ENCODE data around the gene SAMD13.

The SAMD13 gene

DNA sequence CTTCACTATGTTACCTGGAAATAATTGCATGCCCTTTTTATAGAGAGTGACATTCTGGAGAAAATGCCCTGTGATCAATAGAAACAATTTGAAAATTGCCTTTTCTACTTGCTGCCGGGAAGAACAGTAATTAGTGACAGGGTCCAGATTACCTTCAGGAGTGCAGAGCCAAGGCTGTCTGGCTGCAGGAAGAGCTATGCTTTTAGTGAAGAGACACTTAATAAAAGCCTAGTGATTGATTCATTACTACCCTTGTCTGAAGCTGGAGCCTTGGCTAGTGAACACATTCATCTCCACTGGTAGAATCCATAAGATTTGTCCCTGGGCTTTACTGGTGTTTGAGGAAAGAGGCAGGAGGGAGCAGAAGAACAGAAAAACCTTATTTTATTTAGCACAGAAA lies 83.8 kb downstream of the SAMD13 start:
- no peak overlapping the region for H3K23ac ChIP-seq (ENCODE audit: low read length)
- no peaks in the 10 kb centered on the region for H3K27me3 ChIP-seq (ENCODE audit: insufficient read depth, low read length, poor library complexity)
- no peak for DNase-seq
- H3K4ac ChIP-seq (ENCODE audit: low read depth, low read length), result no peak overlapping the region
- H3K9ac ChIP-seq (ENCODE audit: low read length), result no peak overlapping the region
- H3K79me1 ChIP-seq (ENCODE audit: low read length), result no peaks in the 10 kb centered on the region
- no peak overlapping the region for H4K5ac ChIP-seq (ENCODE audit: low read length)
- no peak overlapping the region for H2AK5ac ChIP-seq (ENCODE audit: low read length)
- H3K4me3 ChIP-seq (ENCODE audit: low read length), result no peak overlapping the region
- H2BK120ac ChIP-seq (ENCODE audit: low read depth, low read length), result no peak overlapping the region
- H3K4me2 ChIP-seq (ENCODE audit: low read length), result no peak overlapping the region
- no peak overlapping the region for H3K18ac ChIP-seq (ENCODE audit: low read length)
- no peak overlapping the region for H4K8ac ChIP-seq (ENCODE audit: low read depth, low read length)
- no peak overlapping the region for H2BK15ac ChIP-seq (replicated peaks; ENCODE audit: low read depth)
- WGBS (ENCODE audit: extremely low coverage, insufficient coverage, low lambda C conversion rate), result no CpG with 5 or more reads among the region's 1 CpG
- no peaks in the 10 kb centered on the region for H3K36me3 ChIP-seq (ENCODE audit: control insufficient read depth, insufficient read depth, low read length)
- H2BK5ac ChIP-seq (ENCODE audit: low read length), result no peak overlapping the region
- H3K79me2 ChIP-seq (ENCODE audit: control insufficient read depth, insufficient read depth, low read length), result no peaks in the 10 kb centered on the region
- H3K4me1 ChIP-seq (ENCODE audit: control insufficient read depth, low read depth, low read length), result no peaks in the 10 kb centered on the region
- H3K56ac ChIP-seq (ENCODE audit: low read length), result no peak overlapping the region
- H3K27ac ChIP-seq (ENCODE audit: low read depth, low read length), result no peak overlapping the region

DNA sequence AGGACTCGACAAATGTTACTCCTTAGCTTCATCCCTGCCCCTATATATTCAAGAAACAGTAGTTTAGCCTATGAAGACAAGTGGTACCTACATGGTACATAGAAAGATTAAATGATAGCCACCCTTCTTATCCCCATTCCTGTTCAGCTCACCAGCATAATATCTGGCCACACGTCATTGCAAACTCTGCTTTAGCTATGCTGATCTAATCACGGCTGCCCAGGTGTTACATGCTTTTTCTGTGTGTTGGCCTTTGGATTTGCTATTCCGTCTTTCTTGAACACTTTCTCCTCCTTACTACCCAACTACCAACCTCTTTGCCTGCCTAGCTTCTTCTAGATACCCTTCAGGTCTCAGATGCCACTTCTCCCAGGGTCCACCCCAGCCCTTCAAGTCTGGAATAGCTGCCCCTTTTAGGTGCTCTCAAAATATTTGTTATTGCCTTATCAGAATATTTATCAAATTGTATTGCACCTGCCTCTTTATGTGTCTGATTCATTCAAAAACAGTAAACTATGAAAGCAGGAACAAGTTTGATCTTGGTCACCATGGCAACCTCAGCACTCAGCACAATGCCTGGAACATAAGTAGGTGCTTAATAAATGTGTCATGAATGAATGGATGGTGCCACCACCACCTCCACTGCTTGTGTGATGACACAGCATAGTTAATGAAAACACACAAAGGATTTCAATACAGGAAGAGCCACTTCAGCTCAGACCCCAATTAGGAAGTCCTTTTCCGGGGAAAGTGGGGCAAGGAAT lies 85.4 kb downstream of the SAMD13 start:
- Histone ChIP-seq H3K56ac (ENCODE audit: low read length) (no peak overlapping the region), H2BK15ac (replicated peaks; ENCODE audit: low read depth) (no peak overlapping the region), H3K27ac (ENCODE audit: low read depth, low read length) (no peak overlapping the region), H3K36me3 (ENCODE audit: control insufficient read depth, insufficient read depth, low read length) (no peaks in the 10 kb centered on the region), H3K9ac (ENCODE audit: low read length) (no peak overlapping the region), H3K4me3 (ENCODE audit: low read length) (no peak overlapping the region), H2BK120ac (ENCODE audit: low read depth, low read length) (no peak overlapping the region), H3K79me2 (ENCODE audit: control insufficient read depth, insufficient read depth, low read length) (no peaks in the 10 kb centered on the region), H2AK5ac (ENCODE audit: low read length) (no peak overlapping the region), H3K4ac (ENCODE audit: low read depth, low read length) (no peak overlapping the region), H3K4me1 (ENCODE audit: control insufficient read depth, low read depth, low read length) (no peaks in the 10 kb centered on the region), H3K4me2 (ENCODE audit: low read length) (no peak overlapping the region), H3K79me1 (ENCODE audit: low read length) (no peaks in the 10 kb centered on the region), H3K27me3 (ENCODE audit: insufficient read depth, low read length, poor library complexity) (no peaks in the 10 kb centered on the region), H3K18ac (ENCODE audit: low read length) (no peak overlapping the region), H3K23ac (ENCODE audit: low read length) (no peak overlapping the region), H4K8ac (ENCODE audit: low read depth, low read length) (no peak overlapping the region), H4K5ac (ENCODE audit: low read length) (no peak overlapping the region), H2BK5ac (ENCODE audit: low read length) (no peak overlapping the region)
- WGBS (ENCODE audit: extremely low coverage, insufficient coverage, low lambda C conversion rate), result no CpG with 5 or more reads among the region's 5 CpGs
- no peak for DNase-seq

DNA sequence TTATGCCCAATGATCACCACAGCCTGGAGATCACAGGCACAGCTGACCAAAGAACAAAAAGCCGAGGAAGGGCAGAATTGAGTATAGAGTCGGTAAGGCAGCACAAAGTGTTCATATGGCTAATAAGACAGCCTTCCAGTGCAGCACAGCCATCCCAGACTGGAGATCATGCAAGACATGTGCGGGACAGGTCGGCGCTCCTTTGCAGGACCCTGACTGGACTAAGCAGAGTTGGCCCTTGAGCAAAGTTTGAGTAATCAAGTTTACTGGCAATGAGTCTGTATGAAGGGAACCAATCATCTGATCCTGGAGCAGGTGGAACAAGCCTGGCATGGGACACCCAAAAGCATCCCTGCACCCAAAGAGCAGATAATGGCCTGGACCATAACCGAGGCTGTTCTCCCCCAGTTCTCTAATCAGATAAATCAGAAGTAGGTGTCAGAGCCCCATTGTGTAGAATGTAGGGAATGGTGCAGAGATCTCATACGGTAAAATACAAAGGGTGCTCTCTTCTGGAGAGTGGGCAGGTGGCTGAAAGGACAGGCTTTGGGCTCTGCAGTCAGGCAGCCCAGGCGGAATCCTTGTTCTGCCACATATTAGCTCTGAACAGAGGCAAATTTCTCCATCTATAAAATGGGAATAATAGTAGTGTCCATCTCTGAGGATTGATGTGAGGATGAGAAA lies 86.1 kb downstream of the SAMD13 start:
- no CpG with 5 or more reads among the region's 8 CpGs for WGBS (ENCODE audit: extremely low coverage, insufficient coverage, low lambda C conversion rate)
- peak; percentile 20 for DNase-seq
- H3K56ac ChIP-seq (ENCODE audit: low read length), result no peak overlapping the region

DNA sequence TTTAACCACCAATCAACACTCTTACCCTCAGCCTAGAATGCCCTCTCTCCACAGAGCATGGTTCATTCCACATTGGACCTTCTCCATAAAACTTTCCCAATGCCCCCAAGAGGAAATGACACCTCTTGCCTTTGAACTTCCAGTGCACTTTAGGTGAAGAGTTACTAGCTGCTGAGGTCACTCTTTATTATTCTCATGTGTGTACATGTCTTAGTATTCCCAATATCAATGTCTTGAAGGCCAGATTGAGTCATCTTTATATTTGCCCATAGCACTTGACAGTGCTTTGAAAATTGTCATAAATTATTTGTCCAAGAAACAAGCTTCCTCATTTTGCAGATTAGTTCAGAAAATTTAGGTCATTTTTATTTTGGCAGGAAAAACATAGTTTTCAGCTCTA lies 88.7 kb downstream of the SAMD13 start:
- Histone ChIP-seq H2BK15ac (replicated peaks; ENCODE audit: low read depth) (no peak overlapping the region), H3K23ac (ENCODE audit: low read length) (no peak overlapping the region), H4K5ac (ENCODE audit: low read length) (no peak overlapping the region), H3K4me1 (ENCODE audit: control insufficient read depth, low read depth, low read length) (no peaks in the 10 kb centered on the region), H2AK5ac (ENCODE audit: low read length) (no peak overlapping the region), H2BK120ac (ENCODE audit: low read depth, low read length) (no peak overlapping the region), H3K4me3 (ENCODE audit: low read length) (no peak overlapping the region), H4K8ac (ENCODE audit: low read depth, low read length) (no peak overlapping the region), H3K27ac (ENCODE audit: low read depth, low read length) (no peak overlapping the region), H3K9ac (ENCODE audit: low read length) (no peak overlapping the region), H3K18ac (ENCODE audit: low read length) (no peak overlapping the region), H3K79me1 (ENCODE audit: low read length) (no peaks in the 10 kb centered on the region), H3K4ac (ENCODE audit: low read depth, low read length) (no peak overlapping the region), H3K36me3 (ENCODE audit: control insufficient read depth, insufficient read depth, low read length) (no peaks in the 10 kb centered on the region), H3K4me2 (ENCODE audit: low read length) (no peak overlapping the region), H3K56ac (ENCODE audit: low read length) (no peak overlapping the region), H3K27me3 (ENCODE audit: insufficient read depth, low read length, poor library complexity) (no peaks in the 10 kb centered on the region), H2BK5ac (ENCODE audit: low read length) (no peak overlapping the region), H3K79me2 (ENCODE audit: control insufficient read depth, insufficient read depth, low read length) (no peaks in the 10 kb centered on the region)
- DNase-seq, result no peak

More for the DNA sequence above, 86.1 kb downstream of the SAMD13 start:
- Histone ChIP-seq H3K27me3 (ENCODE audit: insufficient read depth, low read length, poor library complexity) (no peaks in the 10 kb centered on the region), H3K9ac (ENCODE audit: low read length) (no peak overlapping the region), H3K4me2 (ENCODE audit: low read length) (no peak overlapping the region), H3K23ac (ENCODE audit: low read length) (no peak overlapping the region), H2BK15ac (replicated peaks; ENCODE audit: low read depth) (no peak overlapping the region), H4K5ac (ENCODE audit: low read length) (no peak overlapping the region), H3K18ac (ENCODE audit: low read length) (no peak overlapping the region), H2BK120ac (ENCODE audit: low read depth, low read length) (no peak overlapping the region), H3K4me3 (ENCODE audit: low read length) (no peak overlapping the region), H4K8ac (ENCODE audit: low read depth, low read length) (no peak overlapping the region), H3K79me2 (ENCODE audit: control insufficient read depth, insufficient read depth, low read length) (no peaks in the 10 kb centered on the region), H3K36me3 (ENCODE audit: control insufficient read depth, insufficient read depth, low read length) (no peaks in the 10 kb centered on the region), H2AK5ac (ENCODE audit: low read length) (no peak overlapping the region), H3K4me1 (ENCODE audit: control insufficient read depth, low read depth, low read length) (no peaks in the 10 kb centered on the region), H2BK5ac (ENCODE audit: low read length) (no peak overlapping the region), H3K79me1 (ENCODE audit: low read length) (no peaks in the 10 kb centered on the region), H3K27ac (ENCODE audit: low read depth, low read length) (no peak overlapping the region), H3K4ac (ENCODE audit: low read depth, low read length) (no peak overlapping the region)

DNA sequence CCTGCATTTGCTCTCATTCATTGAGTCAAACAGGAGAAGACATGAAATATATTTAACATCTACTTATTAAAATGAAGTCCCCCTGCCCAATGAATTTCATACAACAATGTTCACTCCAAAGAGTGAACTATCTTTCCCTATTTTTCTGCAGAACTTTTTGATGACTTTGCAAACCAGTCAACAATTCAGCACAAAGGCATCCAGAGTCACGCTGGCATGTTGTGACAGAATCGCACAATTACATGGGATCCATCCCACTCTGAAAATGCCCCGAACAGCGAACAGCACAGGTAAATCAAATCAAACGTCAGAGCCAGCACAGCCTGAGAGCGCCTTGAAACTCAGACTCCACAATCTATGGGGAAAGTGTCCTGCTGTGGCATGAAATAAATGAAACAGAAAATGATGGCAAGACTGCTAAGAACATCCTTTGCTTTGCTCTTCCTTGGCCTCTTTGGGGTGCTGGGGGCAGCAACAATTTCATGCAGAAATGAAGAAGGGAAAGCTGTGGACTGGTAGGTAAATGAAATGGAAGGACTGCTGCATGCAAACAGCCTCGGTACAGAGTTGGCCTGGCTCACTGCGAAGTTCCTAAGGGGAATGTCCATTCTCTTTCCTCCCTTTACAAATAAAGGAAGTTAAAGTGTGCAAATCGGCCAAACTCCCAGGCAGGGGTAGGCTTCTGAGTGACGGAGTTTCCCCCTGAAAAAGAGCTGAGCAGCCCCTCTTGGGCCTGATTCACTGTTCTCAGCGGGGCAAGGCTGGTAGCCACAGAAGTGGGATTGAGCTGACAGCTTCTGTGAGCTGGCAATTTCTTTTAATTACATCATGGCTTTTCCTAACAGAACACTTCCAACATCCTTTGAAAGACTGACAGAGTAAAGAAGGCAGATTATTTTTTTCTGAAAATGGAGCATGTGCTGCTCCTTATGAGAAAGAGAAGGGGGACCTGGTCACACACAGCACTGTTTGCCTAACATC lies 97.0 kb downstream of the SAMD13 start, which contains the start of gene DNASE2B:
DNASE2B (plus strand) TSS at position 310 of the 981 bp plus-strand sequence; CDS start at position 391, 81 bp downstream.
- WGBS (ENCODE audit: extremely low coverage, insufficient coverage, low lambda C conversion rate), result no CpG with 5 or more reads among the region's 11 CpGs
- Histone ChIP-seq H3K9ac (ENCODE audit: low read length) (no peak within 1 kb of the TSS), H2BK15ac (replicated peaks; ENCODE audit: low read depth) (no peak within 1 kb of the TSS), H3K4me3 (ENCODE audit: low read length) (no peak within 1 kb of the TSS), H3K27me3 (ENCODE audit: insufficient read depth, low read length, poor library complexity) (no peaks in the 10 kb centered on the region), H3K4me1 (ENCODE audit: control insufficient read depth, low read depth, low read length) (no peaks in the 10 kb centered on the region), H3K18ac (ENCODE audit: low read length) (no peak within 1 kb of the TSS), H2BK5ac (ENCODE audit: low read length) (no peak within 1 kb of the TSS), H4K8ac (ENCODE audit: low read depth, low read length) (no peak within 1 kb of the TSS), H2BK120ac (ENCODE audit: low read depth, low read length) (no peak within 1 kb of the TSS), H3K79me2 (ENCODE audit: control insufficient read depth, insufficient read depth, low read length) (no peaks in the 10 kb centered on the region), H3K4ac (ENCODE audit: low read depth, low read length) (no peak within 1 kb of the TSS), H4K5ac (ENCODE audit: low read length) (no peak within 1 kb of the TSS), H3K27ac (ENCODE audit: low read depth, low read length) (no peak within 1 kb of the TSS), H2AK5ac (ENCODE audit: low read length) (no peak within 1 kb of the TSS), H3K79me1 (ENCODE audit: low read length) (no peaks in the 10 kb centered on the region), H3K4me2 (ENCODE audit: low read length) (no peak within 1 kb of the TSS), H3K23ac (ENCODE audit: low read length) (no peak within 1 kb of the TSS), H3K36me3 (ENCODE audit: control insufficient read depth, insufficient read depth, low read length) (no peaks in the 10 kb centered on the region), H3K56ac (ENCODE audit: low read length) (no peak within 1 kb of the TSS)
- no peak for DNase-seq

Measured in mesendoderm (in vitro differentiated cells).